ENCODE data around the gene PARK7. TPM values are rescaled to one million over a fixed set of nuclear protein-coding genes. Genes with fewer than 3 reads are reported as not detected.

The PARK7 gene
- polyA plus RNA-seq, 1 experiment, result 479 TPM

- Histone ChIP-seq H3K9me3 (ENCODE audit: control insufficient read depth, insufficient read depth, low read length) (no peaks in the 10 kb centered on the region), H3K4me3 (ENCODE audit: low read depth, low read length) (no peak overlapping the region), H3K27me3 (ENCODE audit: control insufficient read depth, insufficient read depth, low read length) (no peaks in the 10 kb centered on the region), H3K27ac (ENCODE audit: low read depth, low read length) (no peak overlapping the region)
- ChIA-PET POLR2A (interaction anchor here (0.6 kb wide), 1 partner anchor 59 kb away, joined by 3 read pairs; no protein-coding TSS in a partner anchor), CTCF (interaction anchor here (0.6 to 3.8 kb wide), 21 partner anchors 9 to 323 kb away, joined by 3 to 46 read pairs (median 5); no protein-coding TSS in a partner anchor)
- no peak for DNase-seq (ENCODE audit: low read depth, low spot score)
- TF ChIP-seq CTCF (IDR thresholded peaks at IDR 0.05; ENCODE audit: low read depth, low read length), result peak; percentile 69
These were observed 69.8 kb downstream of the PARK7 start for GRCh38 chr1:8031176-8031785.

- DNase-seq (ENCODE audit: low read depth, low spot score), result no peak
- Histone ChIP-seq H3K27ac (ENCODE audit: low read depth, low read length) (no peak overlapping the region), H3K27me3 (ENCODE audit: control insufficient read depth, insufficient read depth, low read length) (no peaks in the 10 kb centered on the region), H3K4me3 (ENCODE audit: low read depth, low read length) (no peak overlapping the region), H3K9me3 (ENCODE audit: control insufficient read depth, insufficient read depth, low read length) (no peaks in the 10 kb centered on the region)
- no peak for TF ChIP-seq CTCF (IDR thresholded peaks at IDR 0.05; ENCODE audit: low read depth, low read length)
- POLR2A ChIA-PET, result interaction anchor here (0.7 kb wide), 1 partner anchor 45 kb away, joined by 3 read pairs; no protein-coding TSS in a partner anchor
- CTCF ChIA-PET, result interaction anchor here (0.7 to 3.8 kb wide), 10 partner anchors 8 to 322 kb away, joined by 3 to 46 read pairs (median 4); no protein-coding TSS in a partner anchor
These were observed 70.9 kb downstream of the PARK7 start for GRCh38 chr1:8032366-8032910.

- ChIA-PET POLR2A (no interaction called here), CTCF (interaction anchor here (1.8 to 3.8 kb wide), 2 partner anchors 58 to 282 kb away, joined by 5 to 46 read pairs; no protein-coding TSS in a partner anchor)
- Histone ChIP-seq H3K27ac (ENCODE audit: low read depth, low read length) (no peak overlapping the region), H3K27me3 (ENCODE audit: control insufficient read depth, insufficient read depth, low read length) (no peaks in the 10 kb centered on the region), H3K4me3 (ENCODE audit: low read depth, low read length) (no peak overlapping the region), H3K9me3 (ENCODE audit: control insufficient read depth, insufficient read depth, low read length) (no peaks in the 10 kb centered on the region)
- no peak for DNase-seq (ENCODE audit: low read depth, low spot score)
- TF ChIP-seq CTCF (IDR thresholded peaks at IDR 0.05; ENCODE audit: low read depth, low read length), result no peak
These were observed 71.8 kb downstream of the PARK7 start for GRCh38 chr1:8033322-8033721.

Small RNA genes within 50 kb of the gene (small RNA-seq; reads per million reads assigned to genes)
- gene RF00019 (ENCODE audit: insufficient read length, low read depth), result not detected

Other genes with a start within 250 kb of the PARK7 start
- gene VAMP3, start 190.4 kb upstream of the PARK7 start, polyA plus RNA-seq (2011; rRNA removed), result 154 and 177 TPM in 2 replicates
- 8.3 and 9.1 TPM in 2 replicates for gene PER3, start 177.4 kb upstream of the PARK7 start, polyA plus RNA-seq (2011; rRNA removed)
- 0.06 TPM in 1 of 2 replicates, not detected in the other for gene UTS2, start 108.6 kb upstream of the PARK7 start, polyA plus RNA-seq (2011; rRNA removed)
- 0.91 and 0.94 TPM in 2 replicates for gene TNFRSF9, start 20.9 kb upstream of the PARK7 start, polyA plus RNA-seq (2011; rRNA removed)
- 102 and 105 TPM in 2 replicates for gene ERRFI1, start 64.6 kb downstream of the PARK7 start, polyA plus RNA-seq (2011; rRNA removed)

Measured in AG04450 (cell line).